Lung (tissue), 12 donors: ENCODE results near the gene TBATA. TPM values are rescaled to one million over a fixed set of nuclear protein-coding genes. Genes with fewer than 3 reads are reported as not detected.

Experiments used
- ATAC-seq: fragments of 200-7000 bp; cut with Tn5 transposase; one replicate; pipeline ENCODE4 v1.9.1; 2020; ENCODE audit warnings: moderate number of reproducible peaks; ENCODE audit not compliant: insufficient read depth, low FRiP score
- DNase-seq, 3 donors: peaks; one replicate each; pipeline ENCODE4 v3.0.0-alpha.2; 2013 to 2017
- H3K27ac ChIP-seq, 2 donors: one replicate each; pipeline ENCODE4 v1.5.1; 2013; ENCODE audit warnings: mild to moderate bottlenecking in 2 of 2, moderate library complexity in 2 of 2, control low read depth in 1 of 2, inconsistent platforms in 1 of 2, low read depth in 1 of 2, low read length in 1 of 2
- H3K27me3 ChIP-seq, 3 donors: one replicate each; pipeline ENCODE4 v1.5.1; 2013; ENCODE audit warnings: low read length in 2 of 3; ENCODE audit not compliant: control insufficient read depth in 3 of 3, insufficient read depth in 3 of 3
- H3K36me3 ChIP-seq, 4 donors: one replicate each; pipeline ENCODE4 v1.5.1; 2013; ENCODE audit warnings: low read length in 4 of 4, mild to moderate bottlenecking in 1 of 4, moderate library complexity in 1 of 4; ENCODE audit not compliant: control insufficient read depth in 4 of 4, insufficient read depth in 4 of 4
- H3K4me1 ChIP-seq, 5 donors: one replicate each; pipeline ENCODE4 v1.5.1; 2013; ENCODE audit warnings: low read length in 5 of 5, mild to moderate bottlenecking in 2 of 5, moderate library complexity in 1 of 5; ENCODE audit not compliant: control insufficient read depth in 5 of 5, insufficient read depth in 5 of 5
- H3K4me3 ChIP-seq: one replicate; pipeline ENCODE4 v1.5.1; 2013; ENCODE audit warnings: mild to moderate bottlenecking, control low read depth, moderate library complexity
- H3K9ac ChIP-seq, 2 donors: one replicate each; pipeline ENCODE4 v1.5.1; 2013; ENCODE audit warnings: low read length in 2 of 2, control low read depth in 1 of 2; ENCODE audit not compliant: insufficient read depth in 1 of 2
- H3K9me3 ChIP-seq, 4 donors: one replicate each; pipeline ENCODE4 v1.5.1; 2013; ENCODE audit warnings: low read length in 3 of 4, mild to moderate bottlenecking in 1 of 4, moderate library complexity in 1 of 4; ENCODE audit not compliant: control insufficient read depth in 4 of 4, insufficient read depth in 3 of 4
- WGBS, 2 donors: extraction: QIAGEN DNeasy Blood & Tissue Kit; methylation state at CpG; one replicate each; pipeline ENCODE4 v1.1.7; 2013; 5-methylcytosine and 5-hydroxymethylcytosine counted together
- polyA plus RNA-seq, 2 donors: library from polyadenylated mRNA; stranded (reverse); fragments of 200-250 nt; gene quantifications; one replicate each; pipeline ENCODE4 v1.2.1, GENCODE V29; 2013
- total RNA-seq, 2 donors: library from RNA; depleted of rRNA in 1 of 2; stranded (reverse); fragments of >200 nt in 1 of 2; gene quantifications; one replicate each; pipeline ENCODE4 v1.2.1, GENCODE V29; 2014 to 2021
- TF ChIP-seq, protein P1 (sequence below): IDR thresholded peaks from 2 replicates; pipeline ENCODE4 v1.5.1; 2012; ENCODE audit warnings: mild to moderate bottlenecking; ENCODE audit errors: control extremely low read depth, extremely low read depth
- donor health status: control.
- donor health status: control.
- donor health status: Bipolar disorder and iron deficiency.
- donor health status: healthy.
- donor health status: DM: yes; HTN: yes; CAD: no.

The TBATA gene
- total and polyA plus RNA-seq, 4 donors: not detected

DNA sequence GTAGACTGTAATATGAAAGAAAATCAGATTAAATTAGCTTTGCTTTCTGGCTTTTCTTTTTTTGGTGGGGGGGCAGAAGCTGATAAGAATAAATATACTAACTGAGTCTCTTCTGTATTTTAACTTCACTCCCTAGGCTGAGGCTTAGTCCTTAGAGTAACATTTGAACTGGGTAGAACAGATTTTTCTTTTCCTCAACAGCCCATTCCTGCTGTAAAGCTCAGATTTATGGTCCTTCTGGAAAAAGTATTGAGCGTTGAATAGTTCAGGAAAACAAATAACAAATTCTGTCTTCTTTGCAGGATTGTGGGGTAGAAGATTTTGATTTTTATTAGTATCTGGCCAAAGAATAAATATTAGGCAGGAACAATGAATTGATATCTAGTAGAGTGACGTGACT is 48.4 kb upstream of the TBATA start:
- no peak overlapping the region for H3K9ac ChIP-seq
- H3K4me3 ChIP-seq: no peak overlapping the region
- H3K36me3 ChIP-seq: peaks cover 0 to 11% (median 2%) of the 10 kb centered on the region in 4 donors
- no peak overlapping the region for H3K27ac ChIP-seq
- no peaks in the 10 kb centered on the region for H3K27me3 ChIP-seq
- DNase-seq (peak in 2 of 3 donors; percentile 81 to 91), ATAC-seq (no peak)
- 81 to 84% methylated on average over 2 of the region's 2 CpGs for WGBS, 2 donors
- peaks cover 0 to 3% (median 0%) of the 10 kb centered on the region in 4 donors for H3K9me3 ChIP-seq
- TF ChIP-seq, protein P1, sequence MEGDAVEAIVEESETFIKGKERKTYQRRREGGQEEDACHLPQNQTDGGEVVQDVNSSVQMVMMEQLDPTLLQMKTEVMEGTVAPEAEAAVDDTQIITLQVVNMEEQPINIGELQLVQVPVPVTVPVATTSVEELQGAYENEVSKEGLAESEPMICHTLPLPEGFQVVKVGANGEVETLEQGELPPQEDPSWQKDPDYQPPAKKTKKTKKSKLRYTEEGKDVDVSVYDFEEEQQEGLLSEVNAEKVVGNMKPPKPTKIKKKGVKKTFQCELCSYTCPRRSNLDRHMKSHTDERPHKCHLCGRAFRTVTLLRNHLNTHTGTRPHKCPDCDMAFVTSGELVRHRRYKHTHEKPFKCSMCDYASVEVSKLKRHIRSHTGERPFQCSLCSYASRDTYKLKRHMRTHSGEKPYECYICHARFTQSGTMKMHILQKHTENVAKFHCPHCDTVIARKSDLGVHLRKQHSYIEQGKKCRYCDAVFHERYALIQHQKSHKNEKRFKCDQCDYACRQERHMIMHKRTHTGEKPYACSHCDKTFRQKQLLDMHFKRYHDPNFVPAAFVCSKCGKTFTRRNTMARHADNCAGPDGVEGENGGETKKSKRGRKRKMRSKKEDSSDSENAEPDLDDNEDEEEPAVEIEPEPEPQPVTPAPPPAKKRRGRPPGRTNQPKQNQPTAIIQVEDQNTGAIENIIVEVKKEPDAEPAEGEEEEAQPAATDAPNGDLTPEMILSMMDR: no peak
- peaks cover 2 to 38% (median 16%) of the 10 kb centered on the region in 5 donors for H3K4me1 ChIP-seq

DNA sequence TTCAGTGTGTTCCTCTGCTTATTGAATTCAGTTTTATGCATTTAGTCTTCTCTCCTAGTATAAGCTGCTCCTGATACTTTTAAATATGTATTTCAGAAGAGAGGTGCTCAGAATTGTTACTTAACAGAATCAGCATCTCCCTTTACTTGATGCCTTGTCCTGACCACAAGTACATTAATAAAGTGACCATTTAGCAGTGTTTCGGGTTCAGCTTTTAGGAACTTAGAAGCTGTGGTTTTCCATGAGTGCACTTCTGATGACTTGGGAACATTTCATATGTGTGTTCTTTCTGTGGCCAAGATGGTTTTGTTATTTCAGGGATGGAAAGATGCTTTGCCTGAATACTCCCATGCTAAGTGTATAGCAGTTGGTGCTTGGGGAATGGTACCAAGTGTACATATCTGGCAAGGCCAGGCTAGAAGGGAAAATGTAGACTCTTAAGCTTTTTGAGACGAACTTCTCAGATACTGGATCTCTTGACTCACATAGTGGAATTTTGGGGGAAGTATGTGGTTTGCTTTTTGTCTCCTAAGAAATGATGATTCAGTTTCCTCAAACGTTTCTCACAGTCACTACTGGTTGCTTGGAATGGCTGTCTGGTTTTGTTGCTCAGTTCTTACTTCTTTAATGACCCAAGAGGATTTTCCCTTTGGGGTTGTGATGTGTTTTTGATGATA is 47.8 kb upstream of the TBATA start:
- WGBS, 2 donors: 22 to 35% methylated on average over 3 of the region's 3 CpGs
- Histone ChIP-seq H3K4me1 (peaks cover 2 to 38% (median 16%) of the 10 kb centered on the region in 5 donors), H3K9ac (no peak overlapping the region), H3K4me3 (no peak overlapping the region), H3K9me3 (peaks cover 0 to 3% (median 0%) of the 10 kb centered on the region in 4 donors), H3K36me3 (peaks cover 0 to 11% (median 2%) of the 10 kb centered on the region in 4 donors), H3K27me3 (no peaks in the 10 kb centered on the region), H3K27ac (no peak overlapping the region)
- ATAC-seq: peak; percentile 32
- TF ChIP-seq, protein P1: no peak
- peak in 2 of 3 donors; percentile 45 to 52 for DNase-seq

DNA sequence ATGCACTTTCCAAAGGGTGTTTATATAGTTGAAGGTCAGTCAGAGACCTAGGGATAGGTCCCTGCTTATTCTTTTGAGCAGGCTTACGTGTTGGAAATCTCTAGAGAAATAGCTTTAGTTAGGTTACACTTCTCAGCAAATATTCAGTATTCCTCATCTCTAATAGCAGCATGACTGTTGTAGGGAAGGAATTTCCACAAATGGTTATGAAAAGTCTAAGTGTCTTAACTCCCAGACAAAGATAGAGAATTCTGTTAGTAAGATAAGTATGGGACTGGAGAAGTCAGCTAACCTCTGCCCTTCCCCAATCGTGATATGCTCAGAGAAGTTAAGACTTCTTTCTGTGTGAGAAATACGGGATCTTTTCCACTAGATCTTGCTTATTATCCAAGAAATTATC is 47.0 kb upstream of the TBATA start:
- no peak overlapping the region for H3K9ac ChIP-seq
- WGBS, 2 donors: 87 to 90% methylated on average over 3 of the region's 3 CpGs
- H3K27ac ChIP-seq: no peak overlapping the region

More for the DNA sequence above, 47.0 kb upstream of the TBATA start:
- H3K27me3 ChIP-seq: no peaks in the 10 kb centered on the region
- H3K4me3 ChIP-seq: no peak overlapping the region
- ATAC-seq (no peak), DNase-seq (no peak)
- no peaks in the 10 kb centered on the region for H3K9me3 ChIP-seq
- peaks cover 2 to 39% (median 16%) of the 10 kb centered on the region in 5 donors for H3K4me1 ChIP-seq
- H3K36me3 ChIP-seq: peaks cover 0 to 6% (median 2%) of the 10 kb centered on the region in 4 donors
- TF ChIP-seq, protein P1: no peak
